OCI-LY3 (cell line): ENCODE measurements around the gene GABRG3.

Source experiments
- H2AFZ ChIP-seq: fragments of 200-600, 300-600 bp; shearing (Covaris generic); 2 replicates; pipeline ENCODE4 v1.6.0; 2014; ENCODE audit warnings: antibody characterized with exemption, low read depth, low read length
- H3K27ac ChIP-seq: fragments of 200-600, 300-600 bp; sonication (generic); 2 replicates; pipeline ENCODE4 v1.5.1; 2014; ENCODE audit warnings: mild to moderate bottlenecking, low read length, moderate library complexity, mixed read lengths
- H3K27me3 ChIP-seq: fragments of 200-600, 300-600 bp; sonication (generic); 2 replicates; pipeline ENCODE4 v1.6.1; 2014; ENCODE audit warnings: low read depth, low read length, mixed read lengths
- H3K36me3 ChIP-seq: fragments of 200-600, 300-600 bp; sonication (generic); replicated peaks from 2 replicates; pipeline ENCODE3; 2014; ENCODE audit warnings: low read depth, low read length, mixed read lengths
- H3K4me1 ChIP-seq: fragments of 300-600, 200-600 bp; sonication (generic); 2 replicates; pipeline ENCODE4 v1.6.1; 2014; ENCODE audit warnings: low read length, mixed read lengths
- H3K4me2 ChIP-seq: fragments of 200-600, 300-600 bp; sonication (generic); 2 replicates; pipeline ENCODE4 v1.6.1; 2014; ENCODE audit warnings: low read length, mixed read lengths
- H3K4me3 ChIP-seq: fragments of 300-600, 200-600 bp; sonication (generic); 2 replicates; pipeline ENCODE4 v1.5.1; 2014; ENCODE audit warnings: antibody characterized with exemption, mild to moderate bottlenecking, low read length, moderate library complexity
- H3K79me2 ChIP-seq: fragments of 300-600, 200-600 bp; shearing (Covaris generic); 2 replicates; pipeline ENCODE4 v1.6.1; 2014; ENCODE audit warnings: mild to moderate bottlenecking, low read length, mixed read lengths
- H3K9ac ChIP-seq: fragments of 300-600, 200-600 bp; shearing (Covaris generic); 2 replicates; pipeline ENCODE4 v1.6.0; 2014; ENCODE audit warnings: mild to moderate bottlenecking, low read length, moderate library complexity
- H3K9me3 ChIP-seq: fragments of 200-600, 300-600 bp; shearing (Covaris generic); 2 replicates; pipeline ENCODE4 v1.6.1; 2014; ENCODE audit warnings: low read length, mixed read lengths; ENCODE audit not compliant: insufficient read depth
- H4K20me1 ChIP-seq: fragments of 200-600, 300-600 bp; sonication (generic); 2 replicates; pipeline ENCODE4 v1.6.1; 2016; ENCODE audit warnings: low read length, mixed read lengths; ENCODE audit not compliant: insufficient read depth
- CTCF ChIP-seq: fragments of 200-600, 300-600 bp; sonication (generic); IDR thresholded peaks from 2 replicates; pipeline ENCODE4 v1.5.1; 2014; ENCODE audit warnings: antibody characterized with exemption, low read length, low read depth
- EZH2phosphoT487 ChIP-seq: fragments of 200-600 bp; shearing (Covaris generic); IDR thresholded peaks from 2 replicates; pipeline ENCODE4 v1.6.1; 2018; ENCODE audit warnings: antibody characterized with exemption, mixed run types, low read depth

Gene GABRG3

GRCh38 chr15:27123808-27124207, 152.8 kb downstream of the GABRG3 start:
- TF ChIP-seq CTCF (no peak), EZH2phosphoT487 (no peak)
- no peaks in the 10 kb centered on the region for H4K20me1 ChIP-seq
- no peak overlapping the region for H3K4me3 ChIP-seq
- H3K4me1 ChIP-seq = no peaks in the 10 kb centered on the region
- no peak overlapping the region for H2AFZ ChIP-seq
- no peak overlapping the region for H3K27ac ChIP-seq
- H3K27me3 ChIP-seq = no peaks in the 10 kb centered on the region
- H3K9ac ChIP-seq = no peak overlapping the region
- H3K36me3 ChIP-seq = no peaks in the 10 kb centered on the region
- H3K4me2 ChIP-seq = no peak overlapping the region
- no peaks in the 10 kb centered on the region for H3K79me2 ChIP-seq
- H3K9me3 ChIP-seq = no peaks in the 10 kb centered on the region

- H3K4me2 ChIP-seq = no peak overlapping the region
- no peaks in the 10 kb centered on the region for H3K79me2 ChIP-seq
- H3K4me3 ChIP-seq = no peak overlapping the region
- TF ChIP-seq EZH2phosphoT487 = no peak
- no peak for TF ChIP-seq CTCF
- no peaks in the 10 kb centered on the region for H3K4me1 ChIP-seq
- H3K9ac ChIP-seq = no peak overlapping the region
- H3K27me3 ChIP-seq = no peaks in the 10 kb centered on the region
- H3K36me3 ChIP-seq = no peaks in the 10 kb centered on the region
- H2AFZ ChIP-seq = no peak overlapping the region
- no peaks in the 10 kb centered on the region for H4K20me1 ChIP-seq
- no peak overlapping the region for H3K27ac ChIP-seq
- H3K9me3 ChIP-seq = no peaks in the 10 kb centered on the region
Measured at GRCh38 chr15:27124287-27124871, 153.4 kb downstream of the GABRG3 start.

- no peaks in the 10 kb centered on the region for H4K20me1 ChIP-seq
- no peak overlapping the region for H3K4me3 ChIP-seq
- TF ChIP-seq CTCF (no peak), EZH2phosphoT487 (no peak)
- no peaks in the 10 kb centered on the region for H3K79me2 ChIP-seq
- no peak overlapping the region for H3K9ac ChIP-seq
- H3K27ac ChIP-seq = no peak overlapping the region
- no peak overlapping the region for H3K4me2 ChIP-seq
- no peaks in the 10 kb centered on the region for H3K27me3 ChIP-seq
- no peaks in the 10 kb centered on the region for H3K9me3 ChIP-seq
- H3K4me1 ChIP-seq = no peaks in the 10 kb centered on the region
- H3K36me3 ChIP-seq = no peaks in the 10 kb centered on the region
- H2AFZ ChIP-seq = no peak overlapping the region
Measured at GRCh38 chr15:27125185-27125584, 154.2 kb downstream of the GABRG3 start.

GRCh38 chr15:27126449-27126848, 155.5 kb downstream of the GABRG3 start:
- no peaks in the 10 kb centered on the region for H3K79me2 ChIP-seq
- no peak overlapping the region for H3K9ac ChIP-seq

More at GRCh38 chr15:27126449-27126848, 155.5 kb downstream of the GABRG3 start:
- no peaks in the 10 kb centered on the region for H3K4me1 ChIP-seq
- no peaks in the 10 kb centered on the region for H3K9me3 ChIP-seq
- TF ChIP-seq CTCF = no peak
- no peak for TF ChIP-seq EZH2phosphoT487
- no peaks in the 10 kb centered on the region for H3K27me3 ChIP-seq
- no peak overlapping the region for H3K27ac ChIP-seq
- H4K20me1 ChIP-seq = no peaks in the 10 kb centered on the region
- H3K36me3 ChIP-seq = no peaks in the 10 kb centered on the region
- H2AFZ ChIP-seq = no peak overlapping the region
- no peak overlapping the region for H3K4me3 ChIP-seq
- H3K4me2 ChIP-seq = no peak overlapping the region
